HUES48 (cell line): ENCODE measurements around the gene C2orf78.
A peak's percentile ranks its signal among the peaks of the same experiment; 100 is the strongest.

Experiments used
- H3K27ac ChIP-seq: one replicate; pipeline ENCODE4 v1.7.0; 2013; ENCODE audit warnings: low read depth, low read length, inconsistent platforms
- H3K27me3 ChIP-seq: 2 replicates; pipeline ENCODE4 v1.6.1; 2013; ENCODE audit warnings: mild to moderate bottlenecking, low read length; ENCODE audit not compliant: control insufficient read depth, insufficient read depth
- H3K36me3 ChIP-seq: 2 replicates; pipeline ENCODE4 v1.6.1; 2013; ENCODE audit warnings: low read length; ENCODE audit not compliant: control insufficient read depth, insufficient read depth
- H3K4me1 ChIP-seq: 2 replicates; pipeline ENCODE4 v1.6.1; 2013; ENCODE audit warnings: mild to moderate bottlenecking, low read length; ENCODE audit not compliant: control insufficient read depth, insufficient read depth
- H3K4me3 ChIP-seq: 2 replicates; pipeline ENCODE4 v1.5.1; 2013; ENCODE audit warnings: mild to moderate bottlenecking, low read depth, low read length
- H3K9ac ChIP-seq: 2 replicates; pipeline ENCODE4 v1.6.1; 2013; ENCODE audit warnings: mild to moderate bottlenecking, low read depth, low read length, moderate library complexity
- H3K9me3 ChIP-seq: 2 replicates; pipeline ENCODE4 v1.6.1; 2013; ENCODE audit warnings: low read length; ENCODE audit not compliant: control insufficient read depth, insufficient read depth

Gene C2orf78

DNA sequence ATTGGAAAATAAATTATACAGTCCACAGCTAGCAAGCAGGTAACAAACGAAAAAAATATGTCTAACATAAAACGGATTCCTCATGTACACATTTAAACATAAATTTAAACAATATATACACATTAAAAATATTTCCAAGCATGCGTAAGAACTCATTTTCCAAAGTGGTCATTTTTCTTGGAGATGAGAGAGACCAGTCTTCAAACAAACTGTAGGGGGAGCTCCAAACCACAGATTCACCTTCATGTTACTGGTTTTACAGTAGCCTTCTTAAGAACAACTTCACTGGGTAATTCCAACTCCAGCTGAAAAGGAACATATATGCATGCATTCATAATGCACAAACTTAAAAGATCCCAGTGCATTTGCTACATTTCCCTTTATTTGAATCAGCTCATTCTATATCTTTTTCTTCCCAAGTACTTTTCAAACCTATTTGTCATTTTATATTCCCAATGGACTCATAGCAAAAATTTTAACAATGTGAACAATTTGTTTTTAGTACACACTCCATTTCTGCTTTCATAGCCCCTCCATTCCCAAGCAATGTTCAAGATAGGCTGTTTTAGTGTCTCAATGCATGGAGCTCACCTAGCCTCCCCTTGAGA, 40.0 kb downstream of the C2orf78 start:
- Histone ChIP-seq H3K27ac (no peak overlapping the region), H3K36me3 (no peaks in the 10 kb centered on the region), H3K4me3 (no peak overlapping the region), H3K9me3 (no peaks in the 10 kb centered on the region), H3K27me3 (peaks cover 8% of the 10 kb centered on the region; the same call in 1 of the 2 replicates), H3K9ac (no peak overlapping the region), H3K4me1 (no peaks in the 10 kb centered on the region)

- H3K27me3 ChIP-seq: peaks cover 8% of the 10 kb centered on the region; the same call in 1 of the 2 replicates
- H3K36me3 ChIP-seq: no peaks in the 10 kb centered on the region
- no peak overlapping the region for H3K9ac ChIP-seq
- H3K4me1 ChIP-seq: peaks cover 7% of the 10 kb centered on the region
- no peaks in the 10 kb centered on the region for H3K9me3 ChIP-seq
- no peak overlapping the region for H3K27ac ChIP-seq
- H3K4me3 ChIP-seq: no peak overlapping the region
Measured at GRCh38 chr2:73825408-73825807, 41.4 kb downstream of the C2orf78 start.

DNA sequence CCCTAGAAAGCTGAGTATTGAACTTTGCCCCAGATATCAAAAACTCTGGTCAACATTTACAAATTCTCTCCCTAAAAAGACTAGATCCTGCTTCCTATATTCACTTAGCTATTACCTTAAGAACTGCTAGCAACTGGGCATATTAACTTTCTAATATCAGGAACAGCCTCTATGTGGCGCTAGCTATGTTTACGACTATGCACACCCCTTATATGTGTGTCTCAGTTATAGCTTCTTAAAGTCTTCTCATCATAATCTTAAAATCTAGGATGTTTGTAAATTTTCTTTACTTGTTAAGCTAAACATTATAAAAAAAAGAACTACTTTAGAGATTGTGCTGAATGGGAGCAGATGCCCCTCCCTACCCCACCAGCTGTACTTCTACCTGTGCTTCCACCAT, 43.0 kb downstream of the C2orf78 start:
- H3K4me1 ChIP-seq: peaks cover 7% of the 10 kb centered on the region
- H3K4me3 ChIP-seq: no peak overlapping the region
- H3K27ac ChIP-seq: no peak overlapping the region
- no peaks in the 10 kb centered on the region for H3K9me3 ChIP-seq
- H3K36me3 ChIP-seq: peaks cover 12% of the 10 kb centered on the region
- H3K9ac ChIP-seq: no peak overlapping the region
- peaks cover 8% of the 10 kb centered on the region; the same call in 1 of the 2 replicates for H3K27me3 ChIP-seq

DNA sequence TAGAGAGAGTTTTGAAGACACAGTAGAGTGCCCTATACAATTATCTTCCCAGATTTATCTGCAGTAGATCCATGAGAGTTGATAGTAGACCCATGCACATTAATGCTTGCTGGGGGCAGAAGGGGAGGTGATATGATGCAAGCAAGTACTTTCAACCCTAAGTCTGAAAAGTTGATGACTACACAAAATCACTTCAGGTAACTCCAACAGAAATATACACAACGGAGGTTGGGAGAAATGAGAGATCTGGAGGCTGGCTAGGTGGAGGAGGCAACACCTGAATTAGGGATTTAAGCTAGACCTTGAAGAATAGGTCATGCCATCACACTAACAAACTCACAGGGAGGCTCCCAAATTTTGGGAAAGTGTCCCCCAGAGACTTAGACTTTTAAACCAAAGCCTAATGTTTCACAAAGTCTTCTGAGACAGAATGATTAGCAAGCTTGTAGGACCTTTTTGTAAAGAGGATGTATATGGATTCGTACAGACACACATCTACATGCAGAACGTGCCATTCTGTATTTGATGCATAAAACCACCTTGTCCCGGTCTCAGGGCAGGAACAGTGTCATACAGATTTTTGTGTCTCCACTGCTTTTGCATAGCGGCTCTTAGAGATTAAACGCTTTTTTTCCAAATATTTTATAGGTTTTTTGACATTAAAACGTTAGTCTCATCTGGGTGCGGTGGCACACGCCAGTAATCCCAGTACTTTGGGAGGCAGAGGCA, 43.8 kb downstream of the C2orf78 start:
- peak overlapping the region; percentile 85; the same call in 1 of the 2 replicates for H3K4me3 ChIP-seq
- H3K9ac ChIP-seq: no peak overlapping the region
- peaks cover 18% of the 10 kb centered on the region for H3K36me3 ChIP-seq

DNA sequence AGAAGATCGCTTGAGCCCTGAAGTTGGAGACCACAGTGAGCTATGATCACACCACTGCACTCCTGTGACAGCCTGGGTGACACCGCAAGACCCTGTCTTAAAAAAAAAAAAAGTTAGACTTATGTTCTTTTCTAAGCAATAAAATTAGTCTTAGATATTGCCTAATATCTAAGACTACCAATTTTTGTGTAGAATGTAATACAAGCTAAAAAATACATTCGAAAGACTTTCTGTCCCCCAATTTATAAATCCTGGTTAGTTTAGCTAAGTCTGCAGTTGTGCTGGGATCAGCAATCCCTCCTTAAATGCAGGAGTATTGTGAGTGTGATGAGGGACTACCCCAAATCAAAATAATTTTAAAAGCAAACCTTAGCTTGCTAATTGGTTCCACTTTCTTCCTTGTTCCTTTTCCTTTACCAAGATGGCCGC, 44.4 kb downstream of the C2orf78 start:
- H3K36me3 ChIP-seq: peaks cover 24% of the 10 kb centered on the region
- peak overlapping the region; percentile 85 for H3K4me3 ChIP-seq
- H3K4me1 ChIP-seq: peaks cover 7% of the 10 kb centered on the region
- H3K27ac ChIP-seq: peak overlapping the region; percentile 77
- no peak overlapping the region for H3K9ac ChIP-seq
- H3K9me3 ChIP-seq: no peaks in the 10 kb centered on the region
- peaks cover 8% of the 10 kb centered on the region; the same call in 1 of the 2 replicates for H3K27me3 ChIP-seq

More for the DNA sequence above, 43.8 kb downstream of the C2orf78 start:
- Histone ChIP-seq H3K4me1 (peaks cover 7% of the 10 kb centered on the region), H3K27ac (no peak overlapping the region), H3K9me3 (no peaks in the 10 kb centered on the region), H3K27me3 (peaks cover 8% of the 10 kb centered on the region; the same call in 1 of the 2 replicates)

- peak within 1 kb of the TSS; percentile 81 for H3K9ac ChIP-seq
- peaks cover 7% of the 10 kb centered on the region for H3K4me1 ChIP-seq
- no peaks in the 10 kb centered on the region for H3K9me3 ChIP-seq
- H3K36me3 ChIP-seq: peaks cover 28% of the 10 kb centered on the region
- H3K27me3 ChIP-seq: peaks cover 8% of the 10 kb centered on the region; the same call in 1 of the 2 replicates
- peak within 1 kb of the TSS; percentile 85 for H3K4me3 ChIP-seq
- peak within 1 kb of the TSS; percentile 92 for H3K27ac ChIP-seq
Measured at GRCh38 chr2:73828818-73829570, 45.0 kb downstream of the C2orf78 start, which contains the start of gene STAMBP. Gene STAMBP, plus strand, starts transcription at chr2:73828961. Its CDS starts 1,896 bp downstream, at chr2:73830857.

GRCh38 chr2:73830871-73831401, 47.0 kb downstream of the C2orf78 start:
- Histone ChIP-seq H3K27ac (no peak overlapping the region), H3K4me3 (no peak overlapping the region), H3K9ac (no peak overlapping the region), H3K4me1 (peaks cover 7% of the 10 kb centered on the region), H3K27me3 (peaks cover 8% of the 10 kb centered on the region; the same call in 1 of the 2 replicates), H3K9me3 (no peaks in the 10 kb centered on the region), H3K36me3 (peaks cover 40% of the 10 kb centered on the region)

DNA sequence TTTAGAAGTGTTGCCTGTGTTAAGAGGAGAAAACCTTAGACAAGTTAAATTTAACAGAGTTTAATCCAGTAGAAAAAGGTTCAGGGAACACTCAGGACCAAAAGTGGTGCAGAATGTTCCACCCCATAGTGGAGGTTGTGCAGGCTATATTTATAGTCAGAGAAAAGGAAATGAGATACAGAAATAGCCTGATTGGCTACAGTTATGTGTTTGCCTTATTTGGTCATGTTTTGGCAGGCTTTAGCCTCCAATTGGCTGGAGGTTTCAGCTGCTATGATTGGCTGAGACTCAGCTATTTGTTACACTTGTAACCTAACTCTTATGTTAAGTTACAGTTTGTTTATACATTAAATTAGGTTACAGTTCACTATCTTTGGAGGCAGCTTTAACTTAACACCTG, 48.9 kb downstream of the C2orf78 start:
- Histone ChIP-seq H3K27ac (no peak overlapping the region), H3K9ac (no peak overlapping the region)

GRCh38 chr2:73836141-73836943, 52.4 kb downstream of the C2orf78 start:
- Histone ChIP-seq H3K27ac (no peak overlapping the region), H3K4me3 (no peak overlapping the region), H3K27me3 (no peaks in the 10 kb centered on the region), H3K36me3 (peaks cover 62% of the 10 kb centered on the region), H3K4me1 (no peaks in the 10 kb centered on the region), H3K9ac (no peak overlapping the region), H3K9me3 (no peaks in the 10 kb centered on the region)

More for the DNA sequence above, 48.9 kb downstream of the C2orf78 start:
- Histone ChIP-seq H3K4me3 (no peak overlapping the region), H3K4me1 (peaks cover 7% of the 10 kb centered on the region), H3K27me3 (no peaks in the 10 kb centered on the region), H3K9me3 (no peaks in the 10 kb centered on the region), H3K36me3 (peaks cover 40% of the 10 kb centered on the region)
